B cell (primary cell): ENCODE data around the gene OVCH2. TPM values are rescaled to one million over a fixed set of nuclear protein-coding genes. Genes with fewer than 3 reads are reported as not detected.

ENCODE experiments used
- ATAC-seq: fragments of 200-7000 bp; cut with Tn5 transposase; one replicate; pipeline ENCODE4 v1.10.0; 2021; ENCODE audit warnings: low read depth, mild to moderate bottlenecking, moderate number of reproducible peaks, moderate library complexity
- CTCF ChIA-PET: fragments of 350-600 bp; sonication (Branson Sonifier 250); formaldehyde crosslinking; loops from one replicate; lab custom pipeline; 2021; ENCODE audit warnings: antibody characterized with exemption, inconsistent platforms; lab: Charles Lee
- POLR2A ChIA-PET: fragments of 350-600 bp; sonication (Branson Sonifier 250); formaldehyde crosslinking; loops from one replicate; lab custom pipeline; 2021; ENCODE audit warnings: antibody characterized with exemption; lab: Charles Lee
- DNase-seq: peaks from one replicate; pipeline ENCODE4 v3.0.0; 2013
- H2AFZ ChIP-seq: 2 replicates; pipeline ENCODE4 v1.6.1; 2012; ENCODE audit warnings: mild to moderate bottlenecking, low read depth, low read length; ENCODE audit not compliant: insufficient read depth, poor library complexity, severe bottlenecking
- H3K27ac ChIP-seq, 2 donors: 1 replicate in 1 of 2; 2 replicates in 1 of 2; pipeline ENCODE4 v1.5.1; 2012 to 2013; ENCODE audit warnings: low read length in 2 of 2, mild to moderate bottlenecking in 2 of 2, moderate library complexity in 1 of 2
- H3K27me3 ChIP-seq, 4 experiments: fragments of 200-600 bp in 1 of 4; sonication (generic) in 1 of 4; replicated peaks in 1 of 4; 1 replicate in 2 of 4; 2 replicates in 2 of 4; pipeline versions ENCODE4 v1.6.1 to v1.7.0; 2013 to 2016; ENCODE audit warnings: low read length in 3 of 4, mild to moderate bottlenecking in 2 of 4, mixed read lengths in 1 of 4, moderate library complexity in 1 of 4; ENCODE audit not compliant: insufficient read depth in 4 of 4, control insufficient read depth in 3 of 4; ENCODE audit errors: control extremely low read depth in 1 of 4
- H3K36me3 ChIP-seq, 2 experiments: replicated peaks in 1 of 2; 1 replicate in 1 of 2; 2 replicates in 1 of 2; pipeline versions ENCODE4 v1.6.1 to v1.7.1; 2013; ENCODE audit warnings: low read length in 1 of 2; ENCODE audit not compliant: insufficient read depth in 2 of 2, control insufficient read depth in 1 of 2; ENCODE audit errors: control extremely low read depth in 1 of 2, extremely low read depth in 1 of 2
- H3K4me1 ChIP-seq, 2 donors: fragments of 200-600 bp in 1 of 2; sonication (generic) in 1 of 2; 1 replicate in 1 of 2; 2 replicates in 1 of 2; pipeline versions ENCODE4 v1.5.1 to v1.6.1; 2013 to 2017; ENCODE audit warnings: low read length in 2 of 2; ENCODE audit not compliant: control insufficient read depth in 2 of 2, insufficient read depth in 2 of 2
- H3K4me2 ChIP-seq: replicated peaks from 2 replicates; pipeline ENCODE3; 2012; ENCODE audit warnings: mild to moderate bottlenecking, low read depth, low read length; ENCODE audit not compliant: poor library complexity, severe bottlenecking
- H3K4me3 ChIP-seq, 5 experiments: fragments of 200-600 bp in 1 of 5; sonication (generic) in 1 of 5; 1 replicate in 3 of 5; 2 replicates in 2 of 5; pipeline versions ENCODE4 v1.5.1 to v1.7.0; 2011 to 2016; ENCODE audit warnings: low read length in 4 of 5, mild to moderate bottlenecking in 4 of 5, low read depth in 2 of 5, control low read depth in 1 of 5, moderate library complexity in 1 of 5; ENCODE audit not compliant: insufficient read depth in 1 of 5; ENCODE audit errors: control extremely low read depth in 1 of 5, extremely low read depth in 1 of 5
- H3K79me2 ChIP-seq: fragments of 200-600 bp; sonication (generic); one replicate; pipeline ENCODE4 v1.6.0; 2016; ENCODE audit warnings: low read length; ENCODE audit not compliant: control insufficient read depth, insufficient read depth
- H3K9ac ChIP-seq: fragments of 200-600 bp; sonication (generic); 2 replicates; pipeline ENCODE4 v1.6.1; 2017; ENCODE audit warnings: mild to moderate bottlenecking, low read length, moderate library complexity
- H3K9me3 ChIP-seq, 3 donors: one replicate each; pipeline versions ENCODE4 v1.6.1 to v1.7.1; 2013; ENCODE audit warnings: low read length in 2 of 3; ENCODE audit not compliant: control insufficient read depth in 2 of 3, insufficient read depth in 1 of 3; ENCODE audit errors: control extremely low read depth in 1 of 3
- H4K20me1 ChIP-seq: 2 replicates; pipeline ENCODE4 v1.6.0; 2012; ENCODE audit warnings: mild to moderate bottlenecking, low read length; ENCODE audit not compliant: insufficient read depth, control insufficient read depth, poor library complexity, severe bottlenecking
- H3K27ac Mint-ChIP-seq: one replicate; pipeline ENCODE4 v1.8.0; 2021; ENCODE audit warnings: mixed read lengths
- H3K27me3 Mint-ChIP-seq: one replicate; pipeline ENCODE4 v1.8.0; 2021; ENCODE audit warnings: mixed read lengths
- H3K4me1 Mint-ChIP-seq: one replicate; pipeline ENCODE4 v1.8.0; 2021; ENCODE audit warnings: mixed read lengths
- H3K4me3 Mint-ChIP-seq: one replicate; pipeline ENCODE4 v1.8.0; 2021; ENCODE audit warnings: mixed read lengths
- H3K9me3 Mint-ChIP-seq: one replicate; pipeline ENCODE4 v1.8.0; 2022; ENCODE audit warnings: mixed read lengths; ENCODE audit not compliant: insufficient read depth
- CTCF ChIP-seq: fragments of 200-600 bp; IDR thresholded peaks from one replicate; pipeline ENCODE4 v1.8.0; 2022; ENCODE audit warnings: antibody characterized with exemption, mild to moderate bottlenecking
- EZH2 ChIP-seq: IDR thresholded peaks from 2 replicates; pipeline ENCODE4 v1.6.1; 2012; ENCODE audit warnings: borderline replicate concordance, low read depth, mild to moderate bottlenecking, moderate library complexity, low read length; ENCODE audit not compliant: insufficient read depth, poor library complexity, severe bottlenecking
- WGBS: methylation state at CpG from one replicate; pipeline ENCODE4 v1.1.5; 2013; ENCODE audit warnings: missing lambda C conversion rate; ENCODE audit not compliant: insufficient coverage; 5-methylcytosine and 5-hydroxymethylcytosine counted together
- intact Hi-C: fragments of 100-400 bp; cut with micrococcal nuclease; formaldehyde crosslinking; loops from one replicate; pipeline ENCODE4 v1.10.0; 2022
- polyA plus RNA-seq: library from polyadenylated mRNA; depleted of rRNA; stranded (reverse); fragments of >200 nt; gene quantifications from 2 replicates; pipeline ENCODE4 v1.2.3, GENCODE V29; 2012
- total RNA-seq, 2 donors: library from RNA; stranded (reverse); fragments of 120-200 nt in 1 of 2; gene quantifications; 1 replicate in 1 of 2; 2 replicates in 1 of 2; pipeline versions ENCODE4 v1.2.3 to v1.2.4, GENCODE V29; 2013 to 2022

The OVCH2 gene
- total and polyA plus RNA-seq, 2 donors (not counting 1 experiment from before 2014, with no cell fraction given), result not detected

- Histone ChIP-seq H3K36me3 (peaks cover 0 to 44% of the 10 kb centered on the region in 2 experiments), H3K27ac (no peak overlapping the region), H3K79me2 (no peaks in the 10 kb centered on the region), H2AFZ (no peak overlapping the region), H3K9ac (no peak overlapping the region), H4K20me1 (no peaks in the 10 kb centered on the region), H3K4me2 (no peak overlapping the region), H3K4me3 (no peak overlapping the region), H3K4me1 (no peaks in the 10 kb centered on the region), H3K9me3 (peaks cover 0 to 4% (median 0%) of the 10 kb centered on the region in 3 donors), H3K27me3 (no peaks in the 10 kb centered on the region)
- Mint-ChIP-seq H3K27me3 (no peaks in the 10 kb centered on the region), H3K27ac (no peak overlapping the region), H3K9me3 (no peaks in the 10 kb centered on the region), H3K4me1 (no peaks in the 10 kb centered on the region), H3K4me3 (no peak overlapping the region)
- ChIA-PET CTCF (interaction anchor here (0.8 to 1.9 kb wide), 14 partner anchors 8 to 559 kb away, joined by 3 to 27 read pairs (median 4); partner anchors contain the start of gene PPFIBP2), POLR2A (interaction anchor here (1.0 kb wide), 1 partner anchor 17 kb away, joined by 6 read pairs; the partner anchor contains the start of gene CYB5R2)
- intact Hi-C loops, result loop anchor here (2.0 kb wide), 1 partner anchor 304 kb away; no protein-coding TSS in a partner anchor
- ATAC-seq (no peak), DNase-seq (no peak)
- TF ChIP-seq CTCF (no peak), EZH2 (no peak)
- 92% methylated on average over 11 of the region's 11 CpGs for WGBS
Measured at GRCh38 chr11:7656704-7657103, 49.6 kb downstream of the OVCH2 start.

- DNase-seq (no peak), ATAC-seq (no peak)
- H3K9me3 Mint-ChIP-seq, result no peaks in the 10 kb centered on the region
- no peaks in the 10 kb centered on the region for H3K27me3 Mint-ChIP-seq
- H3K27me3 ChIP-seq, result no peaks in the 10 kb centered on the region
- no peak overlapping the region for H3K4me3 Mint-ChIP-seq
- H3K79me2 ChIP-seq, result no peaks in the 10 kb centered on the region
- no peak overlapping the region for H2AFZ ChIP-seq
- ChIA-PET CTCF (interaction anchor here (0.8 to 1.4 kb wide), 4 partner anchors 10 to 556 kb away, joined by 3 to 4 read pairs (median 3); no protein-coding TSS in a partner anchor), POLR2A (no interaction called here)
- H3K27ac ChIP-seq, result no peak overlapping the region
- no peak overlapping the region for H3K4me2 ChIP-seq
- TF ChIP-seq EZH2 (no peak), CTCF (no peak)
- no peak overlapping the region for H3K27ac Mint-ChIP-seq
- intact Hi-C loops, result loop anchor here (2.0 kb wide), 1 partner anchor 303 kb away; no protein-coding TSS in a partner anchor
- H3K9me3 ChIP-seq, result peaks cover 0 to 4% (median 0%) of the 10 kb centered on the region in 3 donors
- H3K36me3 ChIP-seq, result peaks cover 0 to 56% of the 10 kb centered on the region in 2 experiments
- no peaks in the 10 kb centered on the region for H4K20me1 ChIP-seq
- no peaks in the 10 kb centered on the region for H3K4me1 Mint-ChIP-seq
- H3K4me1 ChIP-seq, result no peaks in the 10 kb centered on the region
- 92% methylated on average over 12 of the region's 14 CpGs for whole genome bisulfite sequencing
- H3K9ac ChIP-seq, result no peak overlapping the region
- H3K4me3 ChIP-seq, result no peak overlapping the region
Measured at GRCh38 chr11:7655253-7656217, 50.7 kb downstream of the OVCH2 start.
